Mesenchymal stem cell (in vitro differentiated cells and primary cell): ENCODE results near the gene EXOC6B.
"Not testable (repeated sequence)": the region's sequence is repeated elsewhere in the genome, so short reads cannot be mapped to it uniquely, and the experiment has no call there.

Source experiments
- DNase-seq: peaks from one replicate; pipeline ENCODE4 v3.0.0-alpha.2; 2013
- H2AFZ ChIP-seq: one replicate; pipeline ENCODE4 v1.6.1; 2013; ENCODE audit warnings: low read depth, mild to moderate bottlenecking, control low read depth, inconsistent platforms, low read length, moderate library complexity
- H2AK5ac ChIP-seq: 2 replicates; pipeline ENCODE4 v1.6.1; 2013; ENCODE audit warnings: low read length, moderate library complexity, mild to moderate bottlenecking, inconsistent platforms; ENCODE audit not compliant: severe bottlenecking
- H2BK120ac ChIP-seq: one replicate; pipeline ENCODE4 v1.6.1; 2013; ENCODE audit warnings: low read depth, mild to moderate bottlenecking, inconsistent platforms, low read length, moderate library complexity
- H2BK12ac ChIP-seq, 2 experiments: one replicate each; pipeline ENCODE4 v1.6.1; 2013; ENCODE audit warnings: inconsistent platforms in 2 of 2, low read length in 2 of 2, mild to moderate bottlenecking in 2 of 2, moderate library complexity in 2 of 2, control low read depth in 1 of 2
- H2BK15ac ChIP-seq: one replicate; pipeline ENCODE4 v1.6.1; 2013; ENCODE audit warnings: mild to moderate bottlenecking, low read depth, inconsistent platforms; ENCODE audit not compliant: poor library complexity, severe bottlenecking
- H2BK5ac ChIP-seq: 2 replicates; pipeline ENCODE4 v1.6.1; 2013; ENCODE audit warnings: low read depth, mild to moderate bottlenecking, low read length, control low read depth, inconsistent platforms; ENCODE audit not compliant: poor library complexity, severe bottlenecking
- H3K14ac ChIP-seq, 2 experiments: one replicate each; pipeline ENCODE4 v1.6.1; 2013; ENCODE audit warnings: inconsistent platforms in 2 of 2, low read length in 2 of 2, control low read depth in 1 of 2, mild to moderate bottlenecking in 1 of 2, moderate library complexity in 1 of 2
- H3K18ac ChIP-seq, 2 experiments: one replicate each; pipeline ENCODE4 v1.6.1; 2013; ENCODE audit warnings: inconsistent platforms in 2 of 2, low read length in 2 of 2, control low read depth in 1 of 2, low read depth in 1 of 2, mild to moderate bottlenecking in 1 of 2
- H3K23ac ChIP-seq, 2 experiments: one replicate each; pipeline ENCODE4 v1.6.1; 2013; ENCODE audit warnings: inconsistent platforms in 2 of 2, low read length in 2 of 2, mild to moderate bottlenecking in 2 of 2, moderate library complexity in 2 of 2, control low read depth in 1 of 2
- H3K27ac ChIP-seq: 2 replicates; pipeline ENCODE4 v1.5.1; 2013; ENCODE audit warnings: mild to moderate bottlenecking, moderate library complexity, low read length, control low read depth, inconsistent platforms; ENCODE audit not compliant: poor library complexity, severe bottlenecking
- H3K27me3 ChIP-seq, 2 experiments: 2 replicates each; pipeline versions ENCODE4 v1.6.1 to v1.7.0; 2013; ENCODE audit warnings: low read length in 2 of 2, mild to moderate bottlenecking in 2 of 2, moderate library complexity in 2 of 2, control low read depth in 1 of 2, inconsistent platforms in 1 of 2; ENCODE audit not compliant: control insufficient read depth in 1 of 2, insufficient read depth in 1 of 2
- H3K36me3 ChIP-seq, 2 experiments: 2 replicates each; pipeline versions ENCODE4 v1.6.1 to v1.7.0; 2013; ENCODE audit warnings: low read length in 2 of 2, control low read depth in 1 of 2, inconsistent platforms in 1 of 2, low read depth in 1 of 2, mild to moderate bottlenecking in 1 of 2; ENCODE audit not compliant: insufficient read depth in 2 of 2, control insufficient read depth in 1 of 2
- H3K4ac ChIP-seq, 2 experiments: one replicate each; pipeline ENCODE4 v1.6.1; 2013; ENCODE audit warnings: inconsistent platforms in 2 of 2, low read length in 2 of 2, mild to moderate bottlenecking in 2 of 2, moderate library complexity in 2 of 2, control low read depth in 1 of 2, low read depth in 1 of 2
- H3K4me1 ChIP-seq: 2 replicates; pipeline ENCODE4 v1.6.1; 2013; ENCODE audit warnings: low read depth, low read length, control low read depth; ENCODE audit not compliant: control insufficient read depth, insufficient read depth
- H3K4me2 ChIP-seq: 2 replicates; pipeline ENCODE4 v1.6.1; 2013; ENCODE audit warnings: low read length, mild to moderate bottlenecking, inconsistent platforms; ENCODE audit not compliant: poor library complexity, severe bottlenecking
- H3K4me3 ChIP-seq, 2 experiments: 2 replicates each; pipeline versions ENCODE4 v1.5.1 to v1.7.0; 2013; ENCODE audit warnings: low read length in 2 of 2, mild to moderate bottlenecking in 2 of 2, control low read depth in 1 of 2, low read depth in 1 of 2; ENCODE audit not compliant: insufficient read depth in 1 of 2
- H3K79me1 ChIP-seq: replicated peaks from 2 replicates; pipeline ENCODE4 v1.6.1; 2013; ENCODE audit warnings: mild to moderate bottlenecking, control low read depth, low read length, inconsistent platforms; ENCODE audit not compliant: poor library complexity, severe bottlenecking
- H3K9ac ChIP-seq: 2 replicates; pipeline ENCODE4 v1.7.0; 2013; ENCODE audit warnings: mild to moderate bottlenecking, low read length, moderate library complexity
- H3K9me3 ChIP-seq: 2 replicates; pipeline ENCODE4 v1.7.0; 2013; ENCODE audit warnings: mild to moderate bottlenecking, low read length; ENCODE audit not compliant: control insufficient read depth
- H4K8ac ChIP-seq: one replicate; pipeline ENCODE4 v1.6.1; 2013; ENCODE audit warnings: inconsistent platforms, mild to moderate bottlenecking, low read length, moderate library complexity
- H4K91ac ChIP-seq: one replicate; pipeline ENCODE4 v1.6.1; 2013; ENCODE audit warnings: mild to moderate bottlenecking, low read length, inconsistent platforms
- WGBS: methylation state at CpG from one replicate; pipeline ENCODE4 v1.1.7; 2013; ENCODE audit warnings: mixed read lengths; 5-methylcytosine and 5-hydroxymethylcytosine counted together

EXOC6B gene

DNA sequence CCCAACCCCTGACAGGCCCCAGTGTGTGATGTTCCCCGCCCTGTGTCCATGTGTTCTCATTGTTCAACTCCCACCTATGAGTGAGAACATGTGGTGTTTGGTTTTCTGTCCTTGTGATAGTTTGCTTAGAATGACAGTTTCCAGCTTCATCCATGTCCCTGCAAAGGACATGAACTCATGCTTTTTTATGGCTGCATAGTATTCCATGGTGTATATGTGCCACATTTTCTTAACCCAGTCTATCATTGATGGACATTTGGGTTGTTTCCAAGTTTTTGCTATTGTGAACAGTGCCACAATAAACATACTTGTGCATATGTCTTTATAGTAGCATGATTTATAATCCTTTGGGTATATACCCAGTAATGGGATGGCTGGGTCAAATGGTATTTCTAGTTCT, 270.9 kb downstream of the EXOC6B start:
- H3K27ac ChIP-seq, H2BK5ac ChIP-seq, H3K9me3 ChIP-seq: not testable (repeated sequence)

DNA sequence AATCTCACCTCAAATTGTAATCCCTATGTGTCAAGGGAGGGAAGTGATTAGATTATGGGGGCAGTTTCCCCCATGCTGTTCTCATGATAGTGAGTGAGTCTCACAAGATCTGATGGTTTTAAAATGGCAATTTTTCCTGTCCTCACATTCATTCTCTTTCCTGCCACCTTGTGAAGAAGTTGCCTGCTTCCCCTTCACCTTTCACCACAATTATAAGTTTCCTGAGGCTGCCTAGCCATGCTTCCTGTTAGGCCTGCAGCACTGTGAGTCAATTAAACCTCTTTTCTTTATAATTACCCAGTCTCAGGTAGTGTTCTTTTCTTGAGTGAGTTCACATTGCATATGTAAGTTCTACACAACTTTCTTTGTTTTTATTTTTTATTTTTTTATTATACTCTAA, 271.5 kb downstream of the EXOC6B start:
- no peak overlapping the region for H3K14ac ChIP-seq
- no peaks in the 10 kb centered on the region for H3K36me3 ChIP-seq
- no peak overlapping the region for H3K4me3 ChIP-seq
- H3K4me2 ChIP-seq, result no peak overlapping the region
- no peaks in the 10 kb centered on the region for H3K27me3 ChIP-seq
- no peak overlapping the region for H3K27ac ChIP-seq
- H2BK5ac ChIP-seq, result no peak overlapping the region
- H2BK15ac ChIP-seq, result no peak overlapping the region
- H2BK12ac ChIP-seq, result no peak overlapping the region
- no peaks in the 10 kb centered on the region for H3K4me1 ChIP-seq
- no peak overlapping the region for H4K8ac ChIP-seq
- no peak overlapping the region for H3K9ac ChIP-seq
- no peaks in the 10 kb centered on the region for H3K79me1 ChIP-seq
- peaks cover 5% of the 10 kb centered on the region for H3K9me3 ChIP-seq
- no peak overlapping the region for H2BK120ac ChIP-seq
- H3K4ac ChIP-seq, result no peak overlapping the region
- H2AFZ ChIP-seq, result no peak overlapping the region
- no peak overlapping the region for H3K18ac ChIP-seq
- no peak overlapping the region for H2AK5ac ChIP-seq
- H4K91ac ChIP-seq, result no peak overlapping the region
- no peak for DNase-seq
- H3K23ac ChIP-seq, result no peak overlapping the region

More for the DNA sequence above, 270.9 kb downstream of the EXOC6B start:
- H3K4ac ChIP-seq, H2AK5ac ChIP-seq, H2BK12ac ChIP-seq, H4K8ac ChIP-seq, H3K4me1 ChIP-seq, H3K14ac ChIP-seq, H3K79me1 ChIP-seq, H3K9ac ChIP-seq, H3K23ac ChIP-seq, H3K27me3 ChIP-seq, H2BK15ac ChIP-seq, H4K91ac ChIP-seq, H2AFZ ChIP-seq, H3K4me2 ChIP-seq, H3K36me3 ChIP-seq, H2BK120ac ChIP-seq, H3K18ac ChIP-seq, DNase-seq, H3K4me3 ChIP-seq: not testable (repeated sequence)
- WGBS, result no CpG with 5 or more reads among the region's 1 CpG

DNA sequence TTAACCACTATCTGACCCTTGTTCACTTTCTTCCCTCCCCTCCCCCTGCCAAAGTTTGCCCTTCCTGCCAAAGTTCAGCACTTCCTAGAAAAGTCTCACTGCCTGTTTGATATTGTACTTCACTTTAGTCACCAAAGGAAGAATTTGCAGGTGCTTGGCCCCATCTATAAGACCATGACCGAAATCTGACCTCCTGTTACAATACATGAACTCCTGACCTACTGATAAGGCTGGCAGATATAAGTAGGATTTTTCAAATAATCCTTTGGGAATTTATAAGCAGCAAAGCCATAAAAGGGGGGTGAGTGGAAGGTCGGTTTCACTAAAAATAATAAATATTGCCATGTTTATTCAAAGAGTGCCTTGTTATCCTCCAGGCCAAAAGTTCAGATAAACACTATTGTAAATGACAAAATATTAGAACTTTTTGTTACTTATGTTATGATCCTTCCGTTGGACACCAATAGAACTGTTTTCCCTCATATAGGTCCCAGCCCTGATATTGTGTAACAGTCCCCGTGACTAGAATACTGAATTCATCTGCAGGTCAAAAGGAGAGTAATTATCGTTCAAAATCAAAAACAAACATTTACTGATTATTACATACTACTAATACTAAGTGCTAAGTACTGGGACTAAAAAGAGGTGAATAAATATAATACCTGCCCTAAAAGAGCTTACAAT, 277.6 kb downstream of the EXOC6B start:
- Histone ChIP-seq H3K79me1 (peaks cover 2% of the 10 kb centered on the region), H2BK12ac (no peak overlapping the region), H3K4me1 (no peaks in the 10 kb centered on the region), H3K23ac (no peak overlapping the region), H4K91ac (no peak overlapping the region), H4K8ac (no peak overlapping the region), H3K18ac (no peak overlapping the region), H2BK15ac (no peak overlapping the region), H3K9ac (no peak overlapping the region), H3K27me3 (no peaks in the 10 kb centered on the region), H3K4ac (no peak overlapping the region), H3K9me3 (no peaks in the 10 kb centered on the region), H3K27ac (no peak overlapping the region), H2AK5ac (no peak overlapping the region), H3K36me3 (no peaks in the 10 kb centered on the region), H3K14ac (no peak overlapping the region), H3K4me2 (no peak overlapping the region), H2AFZ (no peak overlapping the region), H2BK5ac (no peak overlapping the region), H2BK120ac (no peak overlapping the region), H3K4me3 (no peak overlapping the region)
- DNase-seq, result no peak
- whole genome bisulfite sequencing, result no CpG with 5 or more reads among the region's 5 CpGs

DNA sequence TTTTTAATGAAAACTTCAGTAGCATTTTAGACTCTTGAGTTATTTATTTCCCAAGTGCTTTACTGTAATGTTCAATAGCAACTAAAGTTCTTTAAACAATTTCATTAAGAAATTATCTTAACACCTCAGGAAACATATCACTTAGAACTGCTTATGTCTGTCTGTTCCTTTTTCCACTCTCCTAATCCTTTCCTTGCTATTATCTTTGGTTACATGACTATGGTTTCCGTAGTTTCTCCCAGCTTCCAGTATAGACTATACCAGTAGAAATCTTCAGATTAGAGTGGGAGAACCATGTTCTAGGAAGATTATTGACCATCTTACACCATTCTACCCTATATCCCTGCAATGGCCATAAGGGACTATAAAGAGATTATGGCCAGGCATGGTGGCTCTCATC, 280.0 kb downstream of the EXOC6B start:
- H3K4ac ChIP-seq, result no peak overlapping the region
- no peak overlapping the region for H2BK5ac ChIP-seq
- no CpG with 5 or more reads among the region's 1 CpG for WGBS
- H3K4me2 ChIP-seq, result no peak overlapping the region
- no peak for DNase-seq
- no peaks in the 10 kb centered on the region for H3K9me3 ChIP-seq
- no peak overlapping the region for H2BK15ac ChIP-seq
- no peaks in the 10 kb centered on the region for H3K27me3 ChIP-seq
- H3K4me1 ChIP-seq, result no peaks in the 10 kb centered on the region
- H2BK120ac ChIP-seq, result no peak overlapping the region
- H3K27ac ChIP-seq, result no peak overlapping the region
- H3K14ac ChIP-seq, result no peak overlapping the region
- H2AFZ ChIP-seq, result no peak overlapping the region
- no peak overlapping the region for H2AK5ac ChIP-seq
- H3K36me3 ChIP-seq, result no peaks in the 10 kb centered on the region
- H4K91ac ChIP-seq, result no peak overlapping the region
- no peak overlapping the region for H3K18ac ChIP-seq
- no peak overlapping the region for H3K23ac ChIP-seq
- no peak overlapping the region for H2BK12ac ChIP-seq
- no peak overlapping the region for H3K4me3 ChIP-seq
- H3K9ac ChIP-seq, result no peak overlapping the region
- H4K8ac ChIP-seq, result no peak overlapping the region
- peaks cover 2% of the 10 kb centered on the region for H3K79me1 ChIP-seq
